HepG2 (cell line): ENCODE measurements around the gene TMEM273.

Experiments used
- BORCS8-MEF2B ChIP-seq: sonication (generic); formaldehyde crosslinking; IDR thresholded peaks from 2 replicates; pipeline ENCODE4 v1.8.0; 2022; ENCODE audit warnings: mild to moderate bottlenecking, missing genetic modification reagents
- E2F5 ChIP-seq: sonication (generic); formaldehyde crosslinking; conservative IDR thresholded peaks from 2 replicates; pipeline ENCODE4 v1.4.0; 2020; ENCODE audit warnings: missing genetic modification reagents
- FOXM1 ChIP-seq: sonication (generic); formaldehyde crosslinking; IDR thresholded peaks from 2 replicates; pipeline ENCODE4 v1.5.0; 2020; ENCODE audit warnings: missing genetic modification reagents
- PBX3 ChIP-seq: sonication (generic); formaldehyde crosslinking; IDR thresholded peaks from 2 replicates; pipeline ENCODE4 v1.8.1; 2023; ENCODE audit warnings: missing genetic modification reagents, inconsistent platforms, borderline replicate concordance
- REST ChIP-seq, 2 experiments: IDR thresholded peaks; 2 replicates each; pipeline ENCODE4 v1.6.1; 2011 to 2012; ENCODE audit warnings: low read length in 2 of 2, borderline replicate concordance in 1 of 2, low read depth in 1 of 2, mild to moderate bottlenecking in 1 of 2, moderate library complexity in 1 of 2
- RFX5 ChIP-seq: IDR thresholded peaks from 2 replicates; pipeline ENCODE4 v1.6.1; 2011; ENCODE audit warnings: low read depth, low read length, improper control_type of control experiment
- TCF7 ChIP-seq: sonication (generic); IDR thresholded peaks from 2 replicates; pipeline ENCODE4 v1.6.1; 2016; ENCODE audit warnings: antibody characterized with exemption, low read depth
- TOE1 ChIP-seq: sonication (generic); formaldehyde crosslinking; IDR thresholded peaks from 2 replicates; pipeline ENCODE4 v1.4.0; 2020; ENCODE audit warnings: mild to moderate bottlenecking, missing genetic modification reagents
- ZFP1 ChIP-seq: IDR thresholded peaks from 2 replicates; pipeline ENCODE4 v1.6.1; 2016
- ZNF138 ChIP-seq: sonication (generic); formaldehyde crosslinking; IDR thresholded peaks from 2 replicates; pipeline ENCODE4 v1.5.0; 2020; ENCODE audit warnings: mild to moderate bottlenecking, low read depth, missing genetic modification reagents
- ZNF891 ChIP-seq: sonication (generic); formaldehyde crosslinking; IDR thresholded peaks from 2 replicates; pipeline ENCODE4 v1.5.0; 2020; ENCODE audit warnings: mild to moderate bottlenecking, missing genetic modification reagents
- TF ChIP-seq, protein P1 (sequence below): sonication (generic); formaldehyde crosslinking; IDR thresholded peaks from 2 replicates; pipeline ENCODE4 v1.5.0; 2020; ENCODE audit warnings: mild to moderate bottlenecking, missing genetic modification reagents, moderate library complexity
- TF ChIP-seq, protein P2 (sequence below): sonication (generic); formaldehyde crosslinking; IDR thresholded peaks from 2 replicates; pipeline ENCODE4 v1.8.1; 2023; ENCODE audit warnings: mild to moderate bottlenecking, missing genetic modification reagents, borderline replicate concordance
- TF ChIP-seq, protein P3 (sequence below): sonication (generic); formaldehyde crosslinking; IDR thresholded peaks from 2 replicates; pipeline ENCODE4 v1.4.0; 2020; ENCODE audit warnings: missing genetic modification reagents, borderline replicate concordance

DNA sequence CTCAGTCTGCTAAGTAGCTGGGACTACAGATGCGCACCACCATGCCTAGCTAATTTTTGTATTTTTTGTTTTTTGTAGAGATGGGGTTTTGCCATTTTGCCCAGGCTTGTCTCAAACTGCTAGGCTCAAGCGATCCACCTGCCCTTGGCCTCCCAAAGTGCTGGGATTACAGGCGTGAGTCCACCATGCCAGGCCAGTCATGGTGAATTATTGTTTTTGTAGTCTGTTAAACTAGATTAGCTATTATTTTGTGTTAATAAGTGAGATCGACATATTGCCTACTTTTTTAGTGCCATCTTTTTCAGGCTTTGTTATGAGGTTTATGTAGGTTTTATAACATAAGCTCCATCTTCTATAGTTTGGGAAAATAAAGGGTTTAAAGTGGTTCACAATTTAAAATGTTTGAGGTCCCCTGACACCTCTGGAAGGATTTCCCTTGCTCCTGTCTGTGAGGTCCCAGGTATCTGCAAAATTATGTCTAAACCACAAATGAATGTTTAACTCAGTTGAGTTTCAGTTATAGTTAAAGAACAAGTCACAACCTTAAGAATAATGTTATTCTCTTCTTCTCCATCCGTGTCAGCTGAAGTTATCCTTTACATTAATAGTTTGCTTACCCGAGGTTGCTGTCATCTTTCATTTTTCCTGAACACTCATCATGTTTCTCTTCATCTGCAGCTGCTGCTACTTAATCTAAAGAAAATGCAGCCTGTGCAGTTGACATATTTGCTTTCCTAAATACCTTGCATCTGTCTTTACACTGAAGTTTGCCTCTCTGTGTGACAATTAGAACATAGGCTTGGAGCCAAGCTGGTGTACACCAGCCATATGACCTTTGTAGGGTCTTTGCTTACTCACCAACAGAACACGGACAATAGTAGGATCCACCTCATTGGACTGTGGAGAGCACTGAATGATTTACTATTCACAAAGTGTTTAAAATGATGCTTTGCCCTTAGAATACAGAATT lies 63.9 kb downstream of the TMEM273 start:
- no peak for TF ChIP-seq BORCS8-MEF2B (CRISPR knock-in tag)
- TF ChIP-seq, protein P1, sequence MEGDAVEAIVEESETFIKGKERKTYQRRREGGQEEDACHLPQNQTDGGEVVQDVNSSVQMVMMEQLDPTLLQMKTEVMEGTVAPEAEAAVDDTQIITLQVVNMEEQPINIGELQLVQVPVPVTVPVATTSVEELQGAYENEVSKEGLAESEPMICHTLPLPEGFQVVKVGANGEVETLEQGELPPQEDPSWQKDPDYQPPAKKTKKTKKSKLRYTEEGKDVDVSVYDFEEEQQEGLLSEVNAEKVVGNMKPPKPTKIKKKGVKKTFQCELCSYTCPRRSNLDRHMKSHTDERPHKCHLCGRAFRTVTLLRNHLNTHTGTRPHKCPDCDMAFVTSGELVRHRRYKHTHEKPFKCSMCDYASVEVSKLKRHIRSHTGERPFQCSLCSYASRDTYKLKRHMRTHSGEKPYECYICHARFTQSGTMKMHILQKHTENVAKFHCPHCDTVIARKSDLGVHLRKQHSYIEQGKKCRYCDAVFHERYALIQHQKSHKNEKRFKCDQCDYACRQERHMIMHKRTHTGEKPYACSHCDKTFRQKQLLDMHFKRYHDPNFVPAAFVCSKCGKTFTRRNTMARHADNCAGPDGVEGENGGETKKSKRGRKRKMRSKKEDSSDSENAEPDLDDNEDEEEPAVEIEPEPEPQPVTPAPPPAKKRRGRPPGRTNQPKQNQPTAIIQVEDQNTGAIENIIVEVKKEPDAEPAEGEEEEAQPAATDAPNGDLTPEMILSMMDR (CRISPR knock-in tag), result no peak
- TF ChIP-seq FOXM1 (CRISPR knock-in tag), result no peak
- no peak for TF ChIP-seq E2F5 (CRISPR knock-in tag)
- TF ChIP-seq, protein P2, sequence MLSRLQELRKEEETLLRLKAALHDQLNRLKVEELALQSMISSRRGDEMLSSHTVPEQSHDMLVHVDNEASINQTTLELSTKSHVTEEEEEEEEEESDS, result no peak
- no peak for TF ChIP-seq TOE1 (CRISPR knock-in tag)
- TF ChIP-seq, protein P3, sequence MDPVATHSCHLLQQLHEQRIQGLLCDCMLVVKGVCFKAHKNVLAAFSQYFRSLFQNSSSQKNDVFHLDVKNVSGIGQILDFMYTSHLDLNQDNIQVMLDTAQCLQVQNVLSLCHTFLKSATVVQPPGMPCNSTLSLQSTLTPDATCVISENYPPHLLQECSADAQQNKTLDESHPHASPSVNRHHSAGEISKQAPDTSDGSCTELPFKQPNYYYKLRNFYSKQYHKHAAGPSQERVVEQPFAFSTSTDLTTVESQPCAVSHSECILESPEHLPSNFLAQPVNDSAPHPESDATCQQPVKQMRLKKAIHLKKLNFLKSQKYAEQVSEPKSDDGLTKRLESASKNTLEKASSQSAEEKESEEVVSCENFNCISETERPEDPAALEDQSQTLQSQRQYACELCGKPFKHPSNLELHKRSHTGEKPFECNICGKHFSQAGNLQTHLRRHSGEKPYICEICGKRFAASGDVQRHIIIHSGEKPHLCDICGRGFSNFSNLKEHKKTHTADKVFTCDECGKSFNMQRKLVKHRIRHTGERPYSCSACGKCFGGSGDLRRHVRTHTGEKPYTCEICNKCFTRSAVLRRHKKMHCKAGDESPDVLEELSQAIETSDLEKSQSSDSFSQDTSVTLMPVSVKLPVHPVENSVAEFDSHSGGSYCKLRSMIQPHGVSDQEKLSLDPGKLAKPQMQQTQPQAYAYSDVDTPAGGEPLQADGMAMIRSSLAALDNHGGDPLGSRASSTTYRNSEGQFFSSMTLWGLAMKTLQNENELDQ (CRISPR knock-in tag), result no peak
- no peak for TF ChIP-seq REST (IDR thresholded peaks at IDR 0.05; ENCODE audit: borderline replicate concordance in 1 of 2, low read depth in 1 of 2, low read length in 2 of 2)
- TF ChIP-seq ZFP1 (CRISPR knock-in tag), result no peak
- no peak for TF ChIP-seq ZNF138 (CRISPR knock-in tag)
- no peak for TF ChIP-seq PBX3
- no peak for TF ChIP-seq ZNF891
- TF ChIP-seq RFX5, result no peak
- TF ChIP-seq TCF7, result no peak
